WTC11 (cell line): Measurements from ENCODE around the gene SSX5.
"Not testable (repeated sequence)": the region's sequence is repeated elsewhere in the genome, so short reads cannot be mapped to it uniquely, and the experiment has no call there.

ENCODE experiments used
- CTCF ChIP-seq: fragments of 200-600 bp; IDR thresholded peaks from 2 replicates; pipeline ENCODE4 v1.8.0; 2022; ENCODE audit warnings: antibody characterized with exemption
- KAT7 ChIP-seq: sonication (generic); formaldehyde crosslinking; IDR thresholded peaks from 2 replicates; pipeline ENCODE4 v1.8.1; 2023; ENCODE audit warnings: missing genetic modification reagents, mild to moderate bottlenecking, borderline replicate concordance
- MLX ChIP-seq: sonication (generic); formaldehyde crosslinking; IDR thresholded peaks from 2 replicates; pipeline ENCODE4 v1.8.1; 2023; ENCODE audit warnings: mild to moderate bottlenecking, missing genetic modification reagents, moderate library complexity
- SP1 ChIP-seq: sonication (generic); formaldehyde crosslinking; conservative IDR thresholded peaks from 2 replicates; pipeline ENCODE4 v1.8.1; 2022; ENCODE audit warnings: missing genetic modification reagents
- USF2 ChIP-seq: sonication (generic); formaldehyde crosslinking; IDR thresholded peaks from 2 replicates; pipeline ENCODE4 v1.8.1; 2023; ENCODE audit warnings: mild to moderate bottlenecking, missing genetic modification reagents, moderate library complexity
- ZNF281 ChIP-seq: sonication (generic); formaldehyde crosslinking; IDR thresholded peaks from 2 replicates; pipeline ENCODE4 v1.8.0; 2023; ENCODE audit warnings: mild to moderate bottlenecking, missing genetic modification reagents
- TF ChIP-seq, protein P1 (sequence below): sonication (generic); formaldehyde crosslinking; IDR thresholded peaks from 2 replicates; pipeline ENCODE4 v1.8.0; 2022; ENCODE audit warnings: mild to moderate bottlenecking, missing genetic modification reagents

DNA sequence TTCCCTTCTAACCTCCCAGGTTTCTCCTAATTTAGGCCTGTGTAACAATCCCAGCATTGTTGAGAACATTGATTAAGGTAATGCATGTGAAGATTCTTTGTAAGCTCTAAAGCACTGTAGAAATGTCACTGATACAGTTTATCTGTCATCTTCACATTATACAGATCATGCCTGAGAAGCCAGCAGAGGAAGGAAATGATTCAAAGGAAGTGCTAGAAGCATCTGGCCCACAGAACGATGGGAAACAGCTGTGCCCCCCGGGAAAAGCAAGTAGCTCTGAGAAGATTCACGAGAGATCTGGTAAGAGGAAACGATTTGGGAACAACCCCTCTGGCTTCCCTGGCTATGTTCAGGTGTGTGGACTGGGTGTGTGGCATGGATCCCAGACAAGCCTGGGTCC lies 17.7 kb upstream of the SSX5 start:
- TF ChIP-seq MLX; ZNF281 (CRISPR knock-in tag); CTCF; KAT7 (CRISPR knock-in tag); SP1; USF2: not testable (repeated sequence)
- TF ChIP-seq, protein P1, sequence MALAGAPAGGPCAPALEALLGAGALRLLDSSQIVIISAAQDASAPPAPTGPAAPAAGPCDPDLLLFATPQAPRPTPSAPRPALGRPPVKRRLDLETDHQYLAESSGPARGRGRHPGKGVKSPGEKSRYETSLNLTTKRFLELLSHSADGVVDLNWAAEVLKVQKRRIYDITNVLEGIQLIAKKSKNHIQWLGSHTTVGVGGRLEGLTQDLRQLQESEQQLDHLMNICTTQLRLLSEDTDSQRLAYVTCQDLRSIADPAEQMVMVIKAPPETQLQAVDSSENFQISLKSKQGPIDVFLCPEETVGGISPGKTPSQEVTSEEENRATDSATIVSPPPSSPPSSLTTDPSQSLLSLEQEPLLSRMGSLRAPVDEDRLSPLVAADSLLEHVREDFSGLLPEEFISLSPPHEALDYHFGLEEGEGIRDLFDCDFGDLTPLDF (CRISPR knock-in tag) = not testable (repeated sequence)
